PC-9 (cell line): ENCODE measurements around the gene VWA7. TPM values are rescaled to one million over a fixed set of nuclear protein-coding genes. Genes with fewer than 3 reads are reported as not detected.

Experiments used
- BruUV-seq: library from RNA; stranded (reverse); fragments of 400-500 nt; replicated peaks from 2 replicates; lab custom pipeline; 2021; lab: Mats Ljungman, UMichigan
- CTCF ChIA-PET: fragments of 300-600 bp; sonication (Branson Sonifier 250); formaldehyde crosslinking; loops from one replicate; lab custom pipeline; 2022; ENCODE audit warnings: antibody characterized with exemption; lab: Charles Lee
- POLR2A ChIA-PET: fragments of 300-600 bp; sonication (Branson Sonifier 250); formaldehyde crosslinking; loops from one replicate; lab custom pipeline; 2022; ENCODE audit warnings: antibody characterized with exemption; ENCODE audit not compliant: unreplicated experiment; lab: Charles Lee
- DNase-seq, 2 experiments: peaks; one replicate each; pipeline versions ENCODE4 v3.0.0 to v3.0.0-alpha.2; 2015 to 2022; ENCODE audit warnings: mixed read lengths in 1 of 2
- H2AFZ ChIP-seq: fragments of 200-600 bp; sonication (generic); 2 replicates; pipeline ENCODE4 v1.8.1; 2017; ENCODE audit warnings: antibody characterized with exemption
- H3F3A ChIP-seq: fragments of 200-600 bp; sonication (generic); 2 replicates; pipeline ENCODE4 v1.8.1; 2017; ENCODE audit warnings: antibody characterized with exemption, mild to moderate bottlenecking, low read depth; ENCODE audit not compliant: insufficient read depth
- H3K27ac ChIP-seq: fragments of 200-600 bp; sonication (generic); 2 replicates; pipeline ENCODE4 v1.6.1; 2016; ENCODE audit warnings: mixed run types
- H3K27me3 ChIP-seq: fragments of 200-600 bp; sonication (generic); 2 replicates; pipeline ENCODE4 v1.6.1; 2016; ENCODE audit warnings: low read depth, mixed run types; ENCODE audit not compliant: insufficient read depth
- H3K36me3 ChIP-seq: fragments of 200-600 bp; sonication (generic); 2 replicates; pipeline ENCODE4 v1.6.1; 2016; ENCODE audit warnings: low read depth, mixed run types
- H3K4me1 ChIP-seq: fragments of 200-600 bp; sonication (generic); replicated peaks from 2 replicates; pipeline ENCODE4 v1.6.1; 2016; ENCODE audit warnings: mixed run types; ENCODE audit not compliant: insufficient read depth
- H3K4me2 ChIP-seq: fragments of 200-600 bp; sonication (generic); 2 replicates; pipeline ENCODE4 v1.6.1; 2017; ENCODE audit warnings: mixed run types
- H3K4me3 ChIP-seq: fragments of 200-600 bp; sonication (generic); 2 replicates; pipeline ENCODE4 v1.6.1; 2016; ENCODE audit warnings: mixed run types
- H3K79me2 ChIP-seq: fragments of 200-600 bp; sonication (generic); 2 replicates; pipeline ENCODE4 v1.6.1; 2017; ENCODE audit warnings: low read depth, mixed run types
- H3K9me2 ChIP-seq: fragments of 200-600 bp; sonication (generic); 2 replicates; pipeline ENCODE4 v1.8.1; 2017; ENCODE audit warnings: mild to moderate bottlenecking; ENCODE audit not compliant: insufficient read depth
- H3K9me3 ChIP-seq: fragments of 200-600 bp; sonication (generic); 2 replicates; pipeline ENCODE4 v1.8.1; 2016; ENCODE audit warnings: low read depth; ENCODE audit not compliant: insufficient read depth
- H4K20me1 ChIP-seq: fragments of 200-600 bp; sonication (generic); 2 replicates; pipeline ENCODE4 v1.8.1; 2017; ENCODE audit not compliant: insufficient read depth
- CTCF ChIP-seq: fragments of 200-600 bp; sonication (generic); conservative IDR thresholded peaks from 2 replicates; pipeline ENCODE4 v1.6.1; 2017; ENCODE audit warnings: mixed run types, antibody characterized with exemption, mild to moderate bottlenecking, moderate library complexity
- EZH2 ChIP-seq: fragments of 200-600 bp; sonication (generic); IDR thresholded peaks from 2 replicates; pipeline ENCODE4 v1.8.0; 2017; ENCODE audit warnings: antibody characterized with exemption, low read depth
- intact Hi-C: fragments of 100-400 bp; cut with micrococcal nuclease; formaldehyde crosslinking; loops from one replicate; pipeline ENCODE4 v1.10.0; 2022; ENCODE audit not compliant: unreplicated experiment
- total RNA-seq: library from RNA; stranded (reverse); gene quantifications from 2 replicates; pipeline ENCODE4 v1.2.3, GENCODE V29; 2021

Gene VWA7
- total RNA-seq, 1 experiment from 2014 or later: 6.0 TPM

GRCh38 chr6:31760790-31761189 is 16.3 kb downstream of the VWA7 start:
- no peak overlapping the region for H2AFZ ChIP-seq
- POLR2A ChIA-PET: no interaction called here
- peaks cover 8% of the 10 kb centered on the region; the same call in 1 of the 2 replicates for H3F3A ChIP-seq
- H3K27me3 ChIP-seq: no peaks in the 10 kb centered on the region
- no peaks in the 10 kb centered on the region for H3K9me2 ChIP-seq
- no peak for DNase-seq
- no peak overlapping the region for H3K4me2 ChIP-seq
- BruUV-seq: no TSS peak
- H4K20me1 ChIP-seq: no peaks in the 10 kb centered on the region
- no peak overlapping the region for H3K4me3 ChIP-seq
- CTCF ChIA-PET: no interaction called here
- TF ChIP-seq EZH2: no peak
- TF ChIP-seq CTCF: no peak
- intact Hi-C loops: no loop called here
- no peaks in the 10 kb centered on the region for H3K79me2 ChIP-seq
- no peaks in the 10 kb centered on the region for H3K9me3 ChIP-seq
- H3K4me1 ChIP-seq: peaks cover 5% of the 10 kb centered on the region; the same call in 1 of the 2 replicates
- H3K27ac ChIP-seq: no peak overlapping the region
- no peaks in the 10 kb centered on the region for H3K36me3 ChIP-seq

GRCh38 chr6:31758281-31758680 is 18.8 kb downstream of the VWA7 start:
- Histone ChIP-seq H3K4me2 (no peak overlapping the region), H3K4me3 (no peak overlapping the region), H3K9me2 (no peaks in the 10 kb centered on the region), H3K36me3 (no peaks in the 10 kb centered on the region), H3K4me1 (peaks cover 3% of the 10 kb centered on the region; the same call in 1 of the 2 replicates), H4K20me1 (no peaks in the 10 kb centered on the region), H3F3A (no peaks in the 10 kb centered on the region; the same call in 1 of the 2 replicates), H2AFZ (no peak overlapping the region), H3K79me2 (no peaks in the 10 kb centered on the region), H3K9me3 (no peaks in the 10 kb centered on the region), H3K27ac (no peak overlapping the region), H3K27me3 (no peaks in the 10 kb centered on the region)
- POLR2A ChIA-PET: no interaction called here
- TF ChIP-seq EZH2 (no peak), CTCF (no peak)
- CTCF ChIA-PET: no interaction called here
- no TSS peak for BruUV-seq
- intact Hi-C loops: no loop called here
- DNase-seq: no peak

GRCh38 chr6:31752739-31753319 is 24.3 kb downstream of the VWA7 start:
- BruUV-seq: no TSS peak
- intact Hi-C loops: no loop called here

More at GRCh38 chr6:31752739-31753319, 24.3 kb downstream of the VWA7 start:
- H3K79me2 ChIP-seq: no peaks in the 10 kb centered on the region
- H3K27ac ChIP-seq: no peak overlapping the region
- no peaks in the 10 kb centered on the region for H3K9me3 ChIP-seq
- H3K9me2 ChIP-seq: no peaks in the 10 kb centered on the region
- H3K27me3 ChIP-seq: no peaks in the 10 kb centered on the region
- ChIA-PET POLR2A (no interaction called here), CTCF (no interaction called here)
- H3F3A ChIP-seq: peaks cover 13% of the 10 kb centered on the region; the same call in 1 of the 2 replicates
- H3K4me2 ChIP-seq: no peak overlapping the region
- DNase-seq: no peak
- no peak overlapping the region for H2AFZ ChIP-seq
- no peak overlapping the region for H3K4me3 ChIP-seq
- peaks cover 3% of the 10 kb centered on the region for H3K4me1 ChIP-seq
- no peaks in the 10 kb centered on the region for H3K36me3 ChIP-seq
- no peaks in the 10 kb centered on the region for H4K20me1 ChIP-seq
- no peak for TF ChIP-seq EZH2
- no peak for TF ChIP-seq CTCF
